ENCODE results near the gene LRIG2. TPM values are rescaled to one million over a fixed set of nuclear protein-coding genes. Genes with fewer than 3 reads are reported as not detected.

Gene LRIG2
- total and polyA plus RNA-seq, 9 of the 15 experiments (the other 6 are each of a cell fraction or from before 2014, with no cell fraction given) = 1.8 to 28.1 (median 11.5) TPM

DNA sequence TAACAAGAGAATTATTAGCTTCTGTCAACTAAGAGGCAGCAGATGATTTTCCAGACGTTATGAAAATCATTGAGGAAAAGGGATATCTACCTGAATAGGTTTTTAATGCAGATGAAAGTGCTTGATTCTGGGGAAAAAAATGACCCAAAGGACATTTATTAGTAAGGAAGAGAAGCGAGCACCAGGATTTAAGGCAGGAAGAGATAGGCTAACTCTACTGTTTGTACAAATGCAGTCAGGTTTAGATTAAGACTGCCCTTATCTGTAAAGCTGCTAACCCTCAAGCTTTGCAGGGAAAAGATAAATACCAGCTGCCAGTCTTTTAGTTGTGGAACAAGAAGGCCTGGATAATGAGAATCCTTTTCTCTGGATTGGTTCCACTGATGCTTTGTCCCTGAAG is 33.0 kb upstream of the LRIG2 start (continued):
- TF ChIP-seq, protein P1, sequence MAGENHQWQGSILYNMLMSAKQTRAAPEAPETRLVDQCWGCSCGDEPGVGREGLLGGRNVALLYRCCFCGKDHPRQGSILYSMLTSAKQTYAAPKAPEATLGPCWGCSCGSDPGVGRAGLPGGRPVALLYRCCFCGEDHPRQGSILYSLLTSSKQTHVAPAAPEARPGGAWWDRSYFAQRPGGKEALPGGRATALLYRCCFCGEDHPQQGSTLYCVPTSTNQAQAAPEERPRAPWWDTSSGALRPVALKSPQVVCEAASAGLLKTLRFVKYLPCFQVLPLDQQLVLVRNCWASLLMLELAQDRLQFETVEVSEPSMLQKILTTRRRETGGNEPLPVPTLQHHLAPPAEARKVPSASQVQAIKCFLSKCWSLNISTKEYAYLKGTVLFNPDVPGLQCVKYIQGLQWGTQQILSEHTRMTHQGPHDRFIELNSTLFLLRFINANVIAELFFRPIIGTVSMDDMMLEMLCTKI (IDR thresholded peaks at IDR 0.05; ENCODE audit: partially characterized antibody) = no peak
- TF ChIP-seq PHTF2 (CRISPR knock-in tag; IDR thresholded peaks at IDR 0.05) = no peak
- peak; percentile 93 for TF ChIP-seq GATAD2B (IDR thresholded peaks at IDR 0.05; ENCODE audit: borderline replicate concordance)
- TF ChIP-seq, protein P2, sequence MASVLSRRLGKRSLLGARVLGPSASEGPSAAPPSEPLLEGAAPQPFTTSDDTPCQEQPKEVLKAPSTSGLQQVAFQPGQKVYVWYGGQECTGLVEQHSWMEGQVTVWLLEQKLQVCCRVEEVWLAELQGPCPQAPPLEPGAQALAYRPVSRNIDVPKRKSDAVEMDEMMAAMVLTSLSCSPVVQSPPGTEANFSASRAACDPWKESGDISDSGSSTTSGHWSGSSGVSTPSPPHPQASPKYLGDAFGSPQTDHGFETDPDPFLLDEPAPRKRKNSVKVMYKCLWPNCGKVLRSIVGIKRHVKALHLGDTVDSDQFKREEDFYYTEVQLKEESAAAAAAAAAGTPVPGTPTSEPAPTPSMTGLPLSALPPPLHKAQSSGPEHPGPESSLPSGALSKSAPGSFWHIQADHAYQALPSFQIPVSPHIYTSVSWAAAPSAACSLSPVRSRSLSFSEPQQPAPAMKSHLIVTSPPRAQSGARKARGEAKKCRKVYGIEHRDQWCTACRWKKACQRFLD (CRISPR knock-in tag; IDR thresholded peaks at IDR 0.05) = peak; percentile 90; the same call in 1 of the 2 replicates
- no peak for TF ChIP-seq TAF15 (IDR thresholded peaks at IDR 0.05; ENCODE audit: low read depth, low read length)
- no peak for TF ChIP-seq ZNF3 (CRISPR knock-in tag; IDR thresholded peaks at IDR 0.05)
- TF ChIP-seq HMGXB4 (CRISPR knock-in tag; IDR thresholded peaks at IDR 0.05) = no peak
- TF ChIP-seq HDAC3 (IDR thresholded peaks at IDR 0.05; ENCODE audit: borderline replicate concordance, partially characterized antibody) = peak; percentile 85
- peak; percentile 39; the same call in 1 of the 2 replicates for TF ChIP-seq NFE2 (IDR thresholded peaks at IDR 0.05; ENCODE audit: low read depth)
- TF ChIP-seq CTBP1 (IDR thresholded peaks at IDR 0.05; ENCODE audit: borderline replicate concordance) = peak; percentile 87
- 0 out of 2 replicates have a peak, but pooled peaks have one; percentile 14 for TF ChIP-seq MAFG (tag; conservative IDR thresholded peaks at IDR 0.05)
- no peak for TF ChIP-seq ARID2 (IDR thresholded peaks at IDR 0.05)
- TF ChIP-seq TCF15 (CRISPR knock-in tag; IDR thresholded peaks at IDR 0.05) = no peak
- TF ChIP-seq HLTF (IDR thresholded peaks at IDR 0.05) = peak; percentile 87; the same call in 1 of the 2 replicates
- no peak for TF ChIP-seq NFYB (IDR thresholded peaks at IDR 0.05; ENCODE audit: extremely low read depth, insufficient read length)
- peak; percentile 85 for TF ChIP-seq NBN (IDR thresholded peaks at IDR 0.05; ENCODE audit: low read depth)
- TF ChIP-seq KLF10 (CRISPR knock-in tag; IDR thresholded peaks at IDR 0.05) = no peak
- peak in 1 of 2 experiments; percentile 94; a peak in 2 of 4 replicates for TF ChIP-seq HDAC1 (IDR thresholded peaks at IDR 0.05)
- no peak for TF ChIP-seq SIRT6 (IDR thresholded peaks at IDR 0.05; ENCODE audit: low read depth, low read length)
- peak; percentile 99 for TF ChIP-seq ARID1B (IDR thresholded peaks at IDR 0.05)
- TF ChIP-seq, protein P3, sequence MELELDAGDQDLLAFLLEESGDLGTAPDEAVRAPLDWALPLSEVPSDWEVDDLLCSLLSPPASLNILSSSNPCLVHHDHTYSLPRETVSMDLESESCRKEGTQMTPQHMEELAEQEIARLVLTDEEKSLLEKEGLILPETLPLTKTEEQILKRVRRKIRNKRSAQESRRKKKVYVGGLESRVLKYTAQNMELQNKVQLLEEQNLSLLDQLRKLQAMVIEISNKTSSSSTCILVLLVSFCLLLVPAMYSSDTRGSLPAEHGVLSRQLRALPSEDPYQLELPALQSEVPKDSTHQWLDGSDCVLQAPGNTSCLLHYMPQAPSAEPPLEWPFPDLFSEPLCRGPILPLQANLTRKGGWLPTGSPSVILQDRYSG (tag; conservative IDR thresholded peaks at IDR 0.05; ENCODE audit: low read depth) = no peak
- no peak for TF ChIP-seq ZNF57 (CRISPR knock-in tag; IDR thresholded peaks at IDR 0.05)
- no peak for TF ChIP-seq E2F5 (CRISPR knock-in tag; IDR thresholded peaks at IDR 0.05)
